GM23338 (cell line): ENCODE measurements around the gene SYT14. TPM values are rescaled to one million over a fixed set of nuclear protein-coding genes. Genes with fewer than 3 reads are reported as not detected.

Experiments used
- ATAC-seq: fragments of 200-7000 bp; cut with Tn5 transposase; 3 replicates; pipeline ENCODE4 v1.9.1; 2020
- DNase-seq: peaks from one replicate; pipeline ENCODE4 v3.0.0-alpha.2; 2015; ENCODE audit warnings: low spot score
- H2AFZ ChIP-seq: fragments of 200-600 bp; sonication (generic); 2 replicates; pipeline ENCODE4 v1.8.0; 2016; ENCODE audit warnings: antibody characterized with exemption, mild to moderate bottlenecking, moderate library complexity
- H3F3A ChIP-seq: fragments of 200-600 bp; sonication (generic); replicated peaks from 2 replicates; pipeline ENCODE4 v1.8.0; 2017; ENCODE audit warnings: antibody characterized with exemption, mixed run types, low read depth
- H3K27ac ChIP-seq: fragments of 200-600 bp; sonication (generic); 2 replicates; pipeline ENCODE4 v1.6.1; 2016; ENCODE audit warnings: low read depth
- H3K27me3 ChIP-seq: fragments of 200-600 bp; sonication (generic); 2 replicates; pipeline ENCODE4 v1.8.0; 2016; ENCODE audit warnings: mild to moderate bottlenecking, mixed run types, moderate library complexity; ENCODE audit not compliant: insufficient read depth
- H3K36me3 ChIP-seq: fragments of 200-600 bp; sonication (generic); 2 replicates; pipeline ENCODE4 v1.8.0; 2016; ENCODE audit warnings: mild to moderate bottlenecking; ENCODE audit not compliant: insufficient read depth
- H3K4me1 ChIP-seq: fragments of 200-600 bp; sonication (generic); 2 replicates; pipeline ENCODE4 v1.8.0; 2016; ENCODE audit warnings: mild to moderate bottlenecking, moderate library complexity; ENCODE audit not compliant: insufficient read depth
- H3K4me2 ChIP-seq: fragments of 200-600 bp; sonication (generic); 2 replicates; pipeline ENCODE4 v1.7.1; 2017; ENCODE audit warnings: mixed run types
- H3K4me3 ChIP-seq: fragments of 200-600 bp; sonication (generic); 2 replicates; pipeline ENCODE4 v1.6.1; 2016; ENCODE audit warnings: mixed run types
- H3K79me2 ChIP-seq: fragments of 200-600 bp; sonication (generic); replicated peaks from 2 replicates; pipeline ENCODE4 v1.8.0; 2017; ENCODE audit warnings: mild to moderate bottlenecking; ENCODE audit not compliant: insufficient read depth
- H3K9me2 ChIP-seq: fragments of 200-600 bp; sonication (generic); 2 replicates; pipeline ENCODE4 v1.8.0; 2017; ENCODE audit not compliant: insufficient read depth
- H4K20me1 ChIP-seq: fragments of 200-600 bp; sonication (generic); replicated peaks from 2 replicates; pipeline ENCODE4 v1.8.0; 2017; ENCODE audit warnings: mild to moderate bottlenecking; ENCODE audit not compliant: insufficient read depth
- H3K27ac Mint-ChIP-seq: 2 replicates; pipeline ENCODE4 v1.8.0; 2020; ENCODE audit warnings: inconsistent platforms, mild to moderate bottlenecking, moderate library complexity, mixed read lengths
- H3K27me3 Mint-ChIP-seq: 3 replicates; pipeline ENCODE4 v1.8.0; 2022; ENCODE audit warnings: low read depth, mild to moderate bottlenecking, moderate library complexity, mixed read lengths, inconsistent platforms; ENCODE audit not compliant: insufficient read depth, poor library complexity
- H3K36me3 Mint-ChIP-seq: 3 replicates; pipeline ENCODE4 v1.8.0; 2021; ENCODE audit warnings: low read depth, mild to moderate bottlenecking, inconsistent platforms, moderate library complexity, mixed read lengths
- H3K4me1 Mint-ChIP-seq: 3 replicates; pipeline ENCODE4 v1.8.0; 2020; ENCODE audit warnings: mild to moderate bottlenecking, inconsistent platforms, mixed read lengths
- H3K4me3 Mint-ChIP-seq: 3 replicates; pipeline ENCODE4 v1.8.0; 2021; ENCODE audit warnings: moderate library complexity, mild to moderate bottlenecking, inconsistent platforms, mixed read lengths
- H3K9me3 Mint-ChIP-seq: 3 replicates; pipeline ENCODE4 v1.8.0; 2020; ENCODE audit warnings: moderate library complexity, mild to moderate bottlenecking, inconsistent platforms, mixed read lengths
- CREB1 ChIP-seq: fragments of 250-450 bp; sonication (Bioruptor Pico); IDR thresholded peaks from 2 replicates; pipeline ENCODE4 v1.5.0; 2020; ENCODE audit warnings: low read depth, mild to moderate bottlenecking, moderate library complexity
- EZH2 ChIP-seq: fragments of 200-600 bp; sonication (generic); IDR thresholded peaks from one replicate; pipeline ENCODE4 v1.8.0; 2017; ENCODE audit warnings: antibody characterized with exemption, mild to moderate bottlenecking, low read depth; ENCODE audit not compliant: unreplicated experiment
- EZH2phosphoT487 ChIP-seq: fragments of 200-600 bp; sonication (generic); IDR thresholded peaks from one replicate; pipeline ENCODE4 v1.8.1; 2018; ENCODE audit warnings: antibody characterized with exemption; ENCODE audit not compliant: unreplicated experiment
- JUNB ChIP-seq: IDR thresholded peaks from one replicate; pipeline ENCODE4 v1.6.1; 2016; ENCODE audit warnings: antibody characterized with exemption; ENCODE audit not compliant: unreplicated experiment
- NANOG ChIP-seq: IDR thresholded peaks from 2 replicates; pipeline ENCODE4 v1.6.1; 2016; ENCODE audit warnings: antibody characterized with exemption, borderline replicate concordance
- POLR2AphosphoS5 ChIP-seq: IDR thresholded peaks from 2 replicates; pipeline ENCODE4 v1.6.1; 2016; ENCODE audit warnings: antibody characterized with exemption, low read depth
- STAT1 ChIP-seq: IDR thresholded peaks from one replicate; pipeline ENCODE4 v1.6.1; 2016; ENCODE audit warnings: antibody characterized with exemption; ENCODE audit not compliant: unreplicated experiment
- ZNF114 ChIP-seq: fragments of 250-450 bp; sonication (Bioruptor Pico); IDR thresholded peaks from 2 replicates; pipeline ENCODE4 v1.5.0; 2020; ENCODE audit warnings: mild to moderate bottlenecking, moderate library complexity
- ZNF331 ChIP-seq: fragments of 250-450 bp; sonication (Bioruptor Pico); IDR thresholded peaks from 2 replicates; pipeline ENCODE4 v1.5.0; 2020; ENCODE audit warnings: low read depth, mild to moderate bottlenecking, moderate library complexity
- polyA plus RNA-seq: library from polyadenylated mRNA; unstranded; fragments of >200 nt; fragmentation: Nextera tagmentation; extraction: Ambion mirVana; gene quantifications from 2 replicates; pipeline ENCODE4 v1.2.1, GENCODE V29; 2016
- total RNA-seq: library from RNA; depleted of rRNA; stranded (reverse); fragments of >200 nt; shearing (Covaris generic); gene quantifications from 2 replicates; pipeline ENCODE4 v1.2.3, GENCODE V29; 2014
- TF ChIP-seq, protein P1 (sequence below), 2 experiments: fragments of 200-600 bp in 1 of 2; sonication (generic) in 1 of 2; conservative IDR thresholded peaks; 2 replicates each; pipeline versions ENCODE4 v1.5.1 to v1.6.1; 2016 to 2017; ENCODE audit warnings: antibody characterized with exemption in 2 of 2, low read depth in 2 of 2, mild to moderate bottlenecking in 2 of 2, moderate library complexity in 1 of 2
- TF ChIP-seq, protein P2 (sequence below): fragments of 250-450 bp; sonication (Bioruptor Pico); IDR thresholded peaks from 2 replicates; pipeline ENCODE4 v1.5.0; 2020; ENCODE audit warnings: mild to moderate bottlenecking, moderate library complexity
- TF ChIP-seq, protein P3 (sequence below): IDR thresholded peaks from 2 replicates; pipeline ENCODE4 v1.6.1; 2016; ENCODE audit warnings: antibody characterized with exemption
- TF ChIP-seq, protein P4 (sequence below): IDR thresholded peaks from one replicate; pipeline ENCODE4 v1.6.1; 2018; ENCODE audit warnings: antibody characterized with exemption; ENCODE audit not compliant: unreplicated experiment

The SYT14 gene
- total and polyA plus RNA-seq, 2 experiments from 2014 or later, result 5.2 to 22.4 TPM

DNA sequence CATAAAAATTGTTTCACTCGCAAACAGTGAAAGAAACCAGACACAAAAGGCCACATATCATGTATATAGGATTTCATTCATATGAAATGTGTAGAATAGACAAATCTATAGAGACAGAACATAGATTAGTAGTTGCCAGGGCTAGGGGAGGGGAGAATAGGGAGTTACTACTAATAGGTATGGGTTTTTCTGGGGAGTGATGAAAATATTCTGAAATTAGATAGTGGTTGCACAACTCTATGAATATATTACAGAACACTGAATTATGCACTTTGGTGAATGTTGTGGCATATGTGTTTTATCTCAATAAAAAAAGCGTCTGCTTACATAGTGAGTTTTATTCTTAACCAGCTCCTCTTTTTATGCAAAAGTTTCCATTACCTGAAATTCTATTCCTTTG lies 21.6 kb downstream of the SYT14 start:
- no peak for ATAC-seq
- no peaks in the 10 kb centered on the region for H3F3A ChIP-seq
- no peaks in the 10 kb centered on the region; the same call in 2 of the 3 replicates for H3K9me3 Mint-ChIP-seq
- H3K9me2 ChIP-seq, result no peaks in the 10 kb centered on the region
- H3K4me3 ChIP-seq, result no peak overlapping the region
- H2AFZ ChIP-seq, result no peak overlapping the region
- TF ChIP-seq STAT1 (no peak), CREB1 (CRISPR knock-in tag) (no peak), ZNF114 (CRISPR knock-in tag) (no peak), JUNB (no peak), EZH2 (no peak), NANOG (no peak), POLR2AphosphoS5 (no peak), EZH2phosphoT487 (no peak), ZNF331 (no peak)
- TF ChIP-seq, protein P1, sequence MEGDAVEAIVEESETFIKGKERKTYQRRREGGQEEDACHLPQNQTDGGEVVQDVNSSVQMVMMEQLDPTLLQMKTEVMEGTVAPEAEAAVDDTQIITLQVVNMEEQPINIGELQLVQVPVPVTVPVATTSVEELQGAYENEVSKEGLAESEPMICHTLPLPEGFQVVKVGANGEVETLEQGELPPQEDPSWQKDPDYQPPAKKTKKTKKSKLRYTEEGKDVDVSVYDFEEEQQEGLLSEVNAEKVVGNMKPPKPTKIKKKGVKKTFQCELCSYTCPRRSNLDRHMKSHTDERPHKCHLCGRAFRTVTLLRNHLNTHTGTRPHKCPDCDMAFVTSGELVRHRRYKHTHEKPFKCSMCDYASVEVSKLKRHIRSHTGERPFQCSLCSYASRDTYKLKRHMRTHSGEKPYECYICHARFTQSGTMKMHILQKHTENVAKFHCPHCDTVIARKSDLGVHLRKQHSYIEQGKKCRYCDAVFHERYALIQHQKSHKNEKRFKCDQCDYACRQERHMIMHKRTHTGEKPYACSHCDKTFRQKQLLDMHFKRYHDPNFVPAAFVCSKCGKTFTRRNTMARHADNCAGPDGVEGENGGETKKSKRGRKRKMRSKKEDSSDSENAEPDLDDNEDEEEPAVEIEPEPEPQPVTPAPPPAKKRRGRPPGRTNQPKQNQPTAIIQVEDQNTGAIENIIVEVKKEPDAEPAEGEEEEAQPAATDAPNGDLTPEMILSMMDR (conservative IDR thresholded peaks at IDR 0.05; ENCODE audit: low read depth in 2 of 2), result no peak
- TF ChIP-seq, protein P2, sequence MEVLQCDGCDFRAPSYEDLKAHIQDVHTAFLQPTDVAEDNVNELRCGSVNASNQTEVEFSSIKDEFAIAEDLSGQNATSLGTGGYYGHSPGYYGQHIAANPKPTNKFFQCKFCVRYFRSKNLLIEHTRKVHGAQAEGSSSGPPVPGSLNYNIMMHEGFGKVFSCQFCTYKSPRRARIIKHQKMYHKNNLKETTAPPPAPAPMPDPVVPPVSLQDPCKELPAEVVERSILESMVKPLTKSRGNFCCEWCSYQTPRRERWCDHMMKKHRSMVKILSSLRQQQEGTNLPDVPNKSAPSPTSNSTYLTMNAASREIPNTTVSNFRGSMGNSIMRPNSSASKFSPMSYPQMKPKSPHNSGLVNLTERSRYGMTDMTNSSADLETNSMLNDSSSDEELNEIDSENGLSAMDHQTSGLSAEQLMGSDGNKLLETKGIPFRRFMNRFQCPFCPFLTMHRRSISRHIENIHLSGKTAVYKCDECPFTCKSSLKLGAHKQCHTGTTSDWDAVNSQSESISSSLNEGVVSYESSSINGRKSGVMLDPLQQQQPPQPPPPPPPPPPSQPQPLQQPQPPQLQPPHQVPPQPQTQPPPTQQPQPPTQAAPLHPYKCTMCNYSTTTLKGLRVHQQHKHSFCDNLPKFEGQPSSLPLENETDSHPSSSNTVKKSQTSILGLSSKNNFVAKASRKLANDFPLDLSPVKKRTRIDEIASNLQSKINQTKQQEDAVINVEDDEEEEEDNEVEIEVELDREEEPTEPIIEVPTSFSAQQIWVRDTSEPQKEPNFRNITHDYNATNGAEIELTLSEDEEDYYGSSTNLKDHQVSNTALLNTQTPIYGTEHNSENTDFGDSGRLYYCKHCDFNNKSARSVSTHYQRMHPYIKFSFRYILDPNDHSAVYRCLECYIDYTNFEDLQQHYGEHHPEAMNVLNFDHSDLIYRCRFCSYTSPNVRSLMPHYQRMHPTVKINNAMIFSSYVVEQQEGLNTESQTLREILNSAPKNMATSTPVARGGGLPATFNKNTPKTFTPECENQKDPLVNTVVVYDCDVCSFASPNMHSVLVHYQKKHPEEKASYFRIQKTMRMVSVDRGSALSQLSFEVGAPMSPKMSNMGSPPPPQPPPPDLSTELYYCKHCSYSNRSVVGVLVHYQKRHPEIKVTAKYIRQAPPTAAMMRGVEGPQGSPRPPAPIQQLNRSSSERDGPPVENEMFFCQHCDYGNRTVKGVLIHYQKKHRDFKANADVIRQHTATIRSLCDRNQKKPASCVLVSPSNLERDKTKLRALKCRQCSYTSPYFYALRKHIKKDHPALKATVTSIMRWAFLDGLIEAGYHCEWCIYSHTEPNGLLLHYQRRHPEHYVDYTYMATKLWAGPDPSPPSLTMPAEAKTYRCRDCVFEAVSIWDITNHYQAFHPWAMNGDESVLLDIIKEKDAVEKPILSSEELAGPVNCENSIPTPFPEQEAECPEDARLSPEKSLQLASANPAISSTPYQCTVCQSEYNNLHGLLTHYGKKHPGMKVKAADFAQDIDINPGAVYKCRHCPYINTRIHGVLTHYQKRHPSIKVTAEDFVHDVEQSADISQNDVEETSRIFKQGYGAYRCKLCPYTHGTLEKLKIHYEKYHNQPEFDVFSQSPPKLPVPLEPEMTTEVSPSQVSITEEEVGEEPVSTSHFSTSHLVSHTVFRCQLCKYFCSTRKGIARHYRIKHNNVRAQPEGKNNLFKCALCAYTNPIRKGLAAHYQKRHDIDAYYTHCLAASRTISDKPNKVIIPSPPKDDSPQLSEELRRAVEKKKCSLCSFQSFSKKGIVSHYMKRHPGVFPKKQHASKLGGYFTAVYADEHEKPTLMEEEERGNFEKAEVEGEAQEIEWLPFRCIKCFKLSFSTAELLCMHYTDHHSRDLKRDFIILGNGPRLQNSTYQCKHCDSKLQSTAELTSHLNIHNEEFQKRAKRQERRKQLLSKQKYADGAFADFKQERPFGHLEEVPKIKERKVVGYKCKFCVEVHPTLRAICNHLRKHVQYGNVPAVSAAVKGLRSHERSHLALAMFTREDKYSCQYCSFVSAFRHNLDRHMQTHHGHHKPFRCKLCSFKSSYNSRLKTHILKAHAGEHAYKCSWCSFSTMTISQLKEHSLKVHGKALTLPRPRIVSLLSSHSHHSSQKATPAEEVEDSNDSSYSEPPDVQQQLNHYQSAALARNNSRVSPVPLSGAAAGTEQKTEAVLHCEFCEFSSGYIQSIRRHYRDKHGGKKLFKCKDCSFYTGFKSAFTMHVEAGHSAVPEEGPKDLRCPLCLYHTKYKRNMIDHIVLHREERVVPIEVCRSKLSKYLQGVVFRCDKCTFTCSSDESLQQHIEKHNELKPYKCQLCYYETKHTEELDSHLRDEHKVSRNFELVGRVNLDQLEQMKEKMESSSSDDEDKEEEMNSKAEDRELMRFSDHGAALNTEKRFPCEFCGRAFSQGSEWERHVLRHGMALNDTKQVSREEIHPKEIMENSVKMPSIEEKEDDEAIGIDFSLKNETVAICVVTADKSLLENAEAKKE (CRISPR knock-in tag), result no peak
- TF ChIP-seq, protein P3, sequence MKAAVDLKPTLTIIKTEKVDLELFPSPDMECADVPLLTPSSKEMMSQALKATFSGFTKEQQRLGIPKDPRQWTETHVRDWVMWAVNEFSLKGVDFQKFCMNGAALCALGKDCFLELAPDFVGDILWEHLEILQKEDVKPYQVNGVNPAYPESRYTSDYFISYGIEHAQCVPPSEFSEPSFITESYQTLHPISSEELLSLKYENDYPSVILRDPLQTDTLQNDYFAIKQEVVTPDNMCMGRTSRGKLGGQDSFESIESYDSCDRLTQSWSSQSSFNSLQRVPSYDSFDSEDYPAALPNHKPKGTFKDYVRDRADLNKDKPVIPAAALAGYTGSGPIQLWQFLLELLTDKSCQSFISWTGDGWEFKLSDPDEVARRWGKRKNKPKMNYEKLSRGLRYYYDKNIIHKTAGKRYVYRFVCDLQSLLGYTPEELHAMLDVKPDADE, result no peak
- TF ChIP-seq, protein P4, sequence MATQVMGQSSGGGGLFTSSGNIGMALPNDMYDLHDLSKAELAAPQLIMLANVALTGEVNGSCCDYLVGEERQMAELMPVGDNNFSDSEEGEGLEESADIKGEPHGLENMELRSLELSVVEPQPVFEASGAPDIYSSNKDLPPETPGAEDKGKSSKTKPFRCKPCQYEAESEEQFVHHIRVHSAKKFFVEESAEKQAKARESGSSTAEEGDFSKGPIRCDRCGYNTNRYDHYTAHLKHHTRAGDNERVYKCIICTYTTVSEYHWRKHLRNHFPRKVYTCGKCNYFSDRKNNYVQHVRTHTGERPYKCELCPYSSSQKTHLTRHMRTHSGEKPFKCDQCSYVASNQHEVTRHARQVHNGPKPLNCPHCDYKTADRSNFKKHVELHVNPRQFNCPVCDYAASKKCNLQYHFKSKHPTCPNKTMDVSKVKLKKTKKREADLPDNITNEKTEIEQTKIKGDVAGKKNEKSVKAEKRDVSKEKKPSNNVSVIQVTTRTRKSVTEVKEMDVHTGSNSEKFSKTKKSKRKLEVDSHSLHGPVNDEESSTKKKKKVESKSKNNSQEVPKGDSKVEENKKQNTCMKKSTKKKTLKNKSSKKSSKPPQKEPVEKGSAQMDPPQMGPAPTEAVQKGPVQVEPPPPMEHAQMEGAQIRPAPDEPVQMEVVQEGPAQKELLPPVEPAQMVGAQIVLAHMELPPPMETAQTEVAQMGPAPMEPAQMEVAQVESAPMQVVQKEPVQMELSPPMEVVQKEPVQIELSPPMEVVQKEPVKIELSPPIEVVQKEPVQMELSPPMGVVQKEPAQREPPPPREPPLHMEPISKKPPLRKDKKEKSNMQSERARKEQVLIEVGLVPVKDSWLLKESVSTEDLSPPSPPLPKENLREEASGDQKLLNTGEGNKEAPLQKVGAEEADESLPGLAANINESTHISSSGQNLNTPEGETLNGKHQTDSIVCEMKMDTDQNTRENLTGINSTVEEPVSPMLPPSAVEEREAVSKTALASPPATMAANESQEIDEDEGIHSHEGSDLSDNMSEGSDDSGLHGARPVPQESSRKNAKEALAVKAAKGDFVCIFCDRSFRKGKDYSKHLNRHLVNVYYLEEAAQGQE, result no peak
- H4K20me1 ChIP-seq, result no peaks in the 10 kb centered on the region
- H3K36me3 Mint-ChIP-seq, result peaks cover 7% of the 10 kb centered on the region; the same call in 2 of the 3 replicates
- no peaks in the 10 kb centered on the region for H3K27me3 Mint-ChIP-seq
- no peak overlapping the region for H3K4me2 ChIP-seq
- H3K4me1 ChIP-seq, result no peaks in the 10 kb centered on the region
- DNase-seq, result no peak
- no peaks in the 10 kb centered on the region; the same call in 2 of the 3 replicates for H3K4me1 Mint-ChIP-seq
- no peak overlapping the region for H3K27ac Mint-ChIP-seq
- no peaks in the 10 kb centered on the region for H3K36me3 ChIP-seq
- H3K27me3 ChIP-seq, result no peaks in the 10 kb centered on the region
- H3K4me3 Mint-ChIP-seq, result no peak overlapping the region
- 0 out of 2 replicates have a peak, but pooled peaks cover 3% of the 10 kb centered on the region for H3K79me2 ChIP-seq
- no peak overlapping the region for H3K27ac ChIP-seq
